Activated CD4-positive, alpha-beta T cell treated with anti-CD3 and anti-CD28 coated beads, Interleukin-2, amount 50 U/mL, for 4 hours (primary cell): ENCODE measurements around the gene TRABD.
"Not testable (repeated sequence)": the region's sequence is repeated elsewhere in the genome, so short reads cannot be mapped to it uniquely, and the experiment has no call there.

Experiments
- DNase-seq, 2 experiments: peaks; one replicate each; pipeline ENCODE4 v3.0.0-alpha.2; 2020

The TRABD gene

GRCh38 chr22:50153056-50153755 lies 32.5 kb upstream of the TRABD start:
- DNase-seq: no peak

GRCh38 chr22:50153756-50154140 lies 32.0 kb upstream of the TRABD start:
- DNase-seq: no peak

DNA sequence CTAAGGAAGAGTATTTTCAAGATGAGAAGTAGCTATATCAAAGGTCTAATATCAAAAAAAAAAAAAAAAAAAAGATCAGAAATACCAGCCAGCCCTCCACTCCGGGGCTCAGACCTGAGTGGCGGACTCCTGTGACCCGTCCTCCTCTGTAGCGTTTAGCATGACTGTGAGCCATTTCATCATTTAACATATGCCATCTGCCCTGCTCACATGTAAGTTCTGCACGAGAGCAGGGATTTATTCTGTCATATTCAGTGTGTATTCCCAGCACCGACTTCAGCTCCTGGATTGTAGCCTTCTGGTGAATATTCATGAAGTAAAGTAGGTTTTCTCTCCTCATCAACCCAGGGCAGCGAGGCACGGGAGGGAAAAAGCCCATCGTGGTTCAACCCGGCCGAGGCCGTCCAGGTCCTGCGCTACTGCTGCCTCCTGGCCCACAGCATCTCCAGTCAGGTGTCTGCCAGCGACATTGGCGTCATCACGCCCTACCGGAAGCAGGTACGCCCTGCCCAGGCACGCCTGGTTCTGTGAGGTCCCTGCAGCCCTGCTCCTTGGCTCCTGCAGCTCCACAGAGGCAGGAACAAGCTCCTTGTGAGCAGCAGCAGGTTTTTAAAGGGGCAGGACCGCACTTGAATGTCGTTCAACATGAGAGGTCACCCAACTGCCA lies 27.9 kb upstream of the TRABD start:
- DNase-seq: no peak

GRCh38 chr22:50160947-50161346 lies 24.8 kb upstream of the TRABD start:
- no peak for DNase-seq

DNA sequence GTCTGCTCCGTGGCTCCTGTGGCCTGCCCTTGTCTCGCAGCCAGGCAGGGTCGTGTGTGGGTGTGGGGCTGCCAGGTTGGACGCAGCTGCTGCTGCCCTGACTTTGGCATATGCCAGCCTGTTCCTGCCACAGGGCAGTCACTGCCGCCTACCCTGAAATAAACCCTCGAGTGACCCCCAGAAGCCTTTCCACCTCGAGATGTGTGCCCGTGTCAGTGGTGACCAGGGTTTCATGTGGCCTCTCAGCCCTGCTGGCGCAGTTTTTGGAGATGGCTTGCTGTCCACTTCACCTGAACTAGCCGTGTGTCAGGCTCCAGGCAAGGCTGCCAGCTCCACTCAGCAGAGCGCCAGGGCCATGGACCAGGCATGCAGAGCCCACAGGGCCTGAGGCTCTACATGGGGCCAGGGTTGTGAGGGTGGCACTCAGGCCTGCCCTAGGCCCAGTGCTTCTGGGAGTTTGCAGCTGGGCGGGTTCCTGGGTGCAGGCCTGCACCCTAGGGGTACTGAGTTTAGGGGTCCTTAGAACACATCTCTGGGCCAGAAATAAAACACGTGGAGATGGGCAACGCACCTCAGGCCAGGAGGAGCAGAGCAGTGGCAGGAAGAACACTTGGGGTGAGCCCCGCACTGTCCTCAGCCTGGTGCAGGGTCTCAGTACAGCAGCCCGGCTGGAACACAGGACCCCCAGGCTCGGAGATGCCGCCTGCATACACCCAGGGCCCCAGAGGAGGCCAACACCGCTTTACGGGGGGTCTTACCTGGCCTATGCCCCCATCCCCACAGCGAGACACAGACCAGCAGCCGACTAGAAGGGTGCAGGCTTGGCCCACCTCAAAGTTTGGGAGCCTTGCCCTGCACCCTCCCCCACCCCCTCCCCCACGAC lies 24.0 kb upstream of the TRABD start:
- DNase-seq: no peak

- no peak for DNase-seq
Measured at GRCh38 chr22:50162391-50162956, 23.2 kb upstream of the TRABD start.

GRCh38 chr22:50165436-50166123 lies 20.1 kb upstream of the TRABD start:
- DNase-seq: no peak

- no peak for DNase-seq
Measured at GRCh38 chr22:50167689-50168489, 17.8 kb upstream of the TRABD start.

- not testable (repeated sequence) for DNase-seq
Measured at GRCh38 chr22:50168490-50169180, 17.1 kb upstream of the TRABD start.

- no peak for DNase-seq
Measured at GRCh38 chr22:50169181-50169759, 16.4 kb upstream of the TRABD start.

DNA sequence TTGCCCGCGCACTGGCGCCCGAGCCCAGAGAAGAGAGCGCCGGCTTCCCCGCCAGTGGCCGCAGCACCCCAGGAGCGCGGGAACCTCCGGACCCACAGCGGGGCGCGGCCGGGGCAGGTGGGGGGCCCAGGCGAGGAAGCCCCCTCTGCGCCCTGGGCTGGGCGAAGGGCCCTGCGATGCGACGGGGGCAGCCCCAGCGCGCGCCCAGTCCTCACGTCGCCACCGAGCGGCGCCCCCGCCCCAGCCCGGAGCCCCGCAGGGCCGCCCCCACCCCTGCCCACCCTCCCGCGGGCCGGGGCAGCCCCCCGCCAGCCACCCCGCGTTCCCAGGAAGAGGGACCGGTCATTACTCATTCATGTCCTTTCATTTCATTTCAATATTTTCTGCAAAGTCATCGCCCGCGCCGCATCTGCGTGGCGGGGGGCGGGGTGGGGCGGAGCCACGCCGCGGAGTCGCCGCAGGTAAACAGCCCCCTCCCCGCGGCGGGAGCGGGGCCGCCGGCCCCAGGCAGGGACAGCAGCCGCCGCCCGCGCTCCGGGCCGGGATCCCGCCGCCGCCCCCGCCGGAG lies 15.9 kb upstream of the TRABD start:
- DNase-seq: peak in 1 of 2 experiments; percentile 39

- no peak for DNase-seq
Measured at GRCh38 chr22:50170453-50171318, 15.0 kb upstream of the TRABD start, which contains the start of gene PANX2. TSS of gene PANX2 (plus strand) at chr22:50170731. CDS start at chr22:50170731, 0 bp downstream.

DNA sequence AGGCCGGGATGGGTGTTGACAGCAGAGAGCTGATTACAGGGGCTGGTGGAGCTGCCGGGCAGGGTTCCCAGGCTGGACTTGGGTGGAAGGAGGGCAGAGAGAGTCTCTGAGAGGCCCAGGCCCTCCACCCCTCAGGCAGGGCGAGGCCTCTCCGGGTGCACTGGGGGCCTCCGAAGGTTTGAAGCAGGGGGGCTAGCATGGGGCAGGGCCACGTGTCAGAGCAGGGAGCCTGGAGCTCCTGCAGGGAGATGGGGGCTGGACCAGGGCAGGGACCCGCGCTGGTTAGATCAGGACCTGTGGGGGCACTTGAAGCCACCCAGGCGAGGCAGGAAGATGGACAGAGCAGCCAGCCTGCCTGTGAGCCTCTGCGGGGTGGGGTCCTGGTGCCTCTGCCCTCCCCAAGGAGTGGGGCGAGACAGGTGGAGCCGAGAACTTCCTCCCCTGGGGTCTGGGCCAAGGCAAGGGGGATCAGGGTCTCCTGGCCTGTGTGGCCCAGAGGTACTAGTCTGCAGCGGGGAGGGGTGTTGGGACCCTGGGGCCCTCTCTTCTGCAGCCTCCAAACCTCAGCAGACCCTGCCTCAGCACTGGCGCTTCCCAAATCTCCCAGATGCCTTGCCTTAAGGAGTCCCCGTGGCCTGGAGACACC lies 14.3 kb upstream of the TRABD start:
- no peak for DNase-seq

GRCh38 chr22:50171965-50172421 lies 13.7 kb upstream of the TRABD start:
- no peak for DNase-seq

DNA sequence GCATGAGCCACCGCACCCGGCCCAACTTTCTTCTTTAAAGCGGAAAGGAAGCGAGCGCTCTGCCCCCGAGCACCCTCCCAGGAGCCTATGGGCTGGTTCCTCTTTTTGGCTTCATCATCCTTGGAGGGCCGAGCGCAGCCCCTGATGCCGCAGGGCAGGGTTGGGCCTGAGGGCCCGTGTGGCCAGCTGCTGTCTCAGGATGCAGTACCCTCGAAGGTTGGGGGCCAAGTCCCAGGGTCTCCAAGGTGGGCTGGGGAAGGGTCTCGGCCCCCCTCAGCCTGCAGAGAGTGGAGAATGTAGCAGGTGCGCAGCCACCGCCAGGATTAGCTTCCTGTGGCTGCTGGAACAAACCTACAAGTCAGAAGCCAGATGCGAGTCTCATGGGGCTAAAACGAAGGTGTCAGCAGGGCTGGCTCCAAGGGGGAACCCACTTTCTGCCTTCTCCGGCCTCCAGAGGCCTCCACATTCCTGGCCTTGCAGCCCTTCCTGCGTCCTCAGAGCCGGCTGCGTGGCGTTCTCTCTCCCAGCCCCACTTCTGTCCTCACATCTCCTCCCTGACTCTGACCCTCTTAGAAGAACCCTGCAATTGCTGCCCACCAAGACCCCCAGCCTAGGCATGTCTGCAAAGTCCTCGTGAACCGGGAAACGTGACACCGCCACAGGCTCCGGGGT lies 12.3 kb upstream of the TRABD start:
- no peak for DNase-seq

- no peak for DNase-seq
Measured at GRCh38 chr22:50173983-50174355, 11.7 kb upstream of the TRABD start.

DNA sequence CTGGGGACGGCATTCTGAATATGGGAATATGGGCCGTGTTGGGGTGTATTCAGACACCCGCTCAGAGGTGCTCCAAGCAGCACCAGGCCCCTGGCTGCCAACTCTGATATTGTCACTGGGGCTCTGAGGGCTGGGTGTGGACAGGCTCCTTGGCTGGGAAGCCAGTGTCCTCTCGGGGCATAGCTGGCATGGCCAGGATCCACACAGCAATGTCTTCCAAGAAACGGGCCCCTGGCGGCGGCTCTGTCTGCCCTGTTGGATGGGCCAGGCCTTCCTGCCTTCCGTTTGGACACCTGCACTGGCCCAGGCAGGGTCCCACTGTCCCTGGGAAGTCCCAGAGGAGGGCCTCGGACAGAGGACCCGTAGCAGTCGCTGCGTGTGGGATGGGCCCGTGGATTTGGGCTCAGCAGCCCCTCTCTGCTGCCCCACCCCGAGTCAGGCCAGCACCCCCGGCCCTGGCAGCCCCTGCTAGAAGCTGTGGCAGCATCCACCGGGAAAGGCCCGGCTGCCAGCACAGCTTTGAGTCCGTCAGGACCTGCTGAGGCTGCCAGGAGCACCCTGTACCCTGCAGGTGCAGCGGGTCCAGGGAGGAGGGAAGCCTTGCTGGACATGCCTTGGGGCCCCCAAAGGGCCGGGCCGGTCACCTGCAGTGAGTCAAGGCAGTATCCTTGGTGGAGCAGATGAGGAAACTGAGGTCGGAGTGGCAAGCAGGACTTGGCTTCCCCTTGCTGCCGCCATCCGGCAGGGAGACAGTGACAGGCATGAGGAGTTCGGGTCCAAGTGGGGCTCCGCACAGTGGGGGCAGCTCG lies 11.1 kb upstream of the TRABD start:
- no peak for DNase-seq

GRCh38 chr22:50175191-50175461 lies 10.6 kb upstream of the TRABD start:
- DNase-seq: no peak
